GM23338 (cell line): ENCODE results near the gene PAIP2.
"Not testable (repeated sequence)": the region's sequence is repeated elsewhere in the genome, so short reads cannot be mapped to it uniquely, and the experiment has no call there.

Experiments
- EZH2 ChIP-seq: fragments of 200-600 bp; sonication (generic); IDR thresholded peaks from one replicate; pipeline ENCODE4 v1.8.0; 2017; ENCODE audit warnings: antibody characterized with exemption, mild to moderate bottlenecking, low read depth; ENCODE audit not compliant: unreplicated experiment
- JUNB ChIP-seq: IDR thresholded peaks from one replicate; pipeline ENCODE4 v1.6.1; 2016; ENCODE audit warnings: antibody characterized with exemption; ENCODE audit not compliant: unreplicated experiment
- TF ChIP-seq, protein P1 (sequence below), 2 experiments: fragments of 200-600 bp in 1 of 2; sonication (generic) in 1 of 2; conservative IDR thresholded peaks; 2 replicates each; pipeline versions ENCODE4 v1.5.1 to v1.6.1; 2016 to 2017; ENCODE audit warnings: antibody characterized with exemption in 2 of 2, low read depth in 2 of 2, mild to moderate bottlenecking in 2 of 2, moderate library complexity in 1 of 2

DNA sequence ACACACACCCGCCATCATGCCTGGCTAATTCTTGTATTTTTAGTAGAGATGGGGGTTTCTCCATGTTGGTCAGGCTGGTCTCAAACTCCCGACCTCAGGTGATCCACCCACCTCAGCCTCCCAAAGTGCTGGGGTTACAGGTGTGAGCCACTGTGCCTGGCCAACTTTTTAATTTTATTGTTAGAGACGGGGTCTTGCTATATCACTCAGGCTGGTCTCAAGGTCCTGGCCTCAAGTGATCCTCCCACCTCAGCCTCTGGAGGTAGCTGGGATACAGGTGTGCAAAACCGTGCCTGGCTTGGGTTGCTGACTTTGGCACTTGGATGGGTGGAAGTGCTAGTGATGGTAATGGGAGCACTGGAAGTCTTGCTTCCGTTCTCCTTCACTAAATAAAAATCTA, 67.5 kb downstream of the PAIP2 start:
- TF ChIP-seq, protein P1, sequence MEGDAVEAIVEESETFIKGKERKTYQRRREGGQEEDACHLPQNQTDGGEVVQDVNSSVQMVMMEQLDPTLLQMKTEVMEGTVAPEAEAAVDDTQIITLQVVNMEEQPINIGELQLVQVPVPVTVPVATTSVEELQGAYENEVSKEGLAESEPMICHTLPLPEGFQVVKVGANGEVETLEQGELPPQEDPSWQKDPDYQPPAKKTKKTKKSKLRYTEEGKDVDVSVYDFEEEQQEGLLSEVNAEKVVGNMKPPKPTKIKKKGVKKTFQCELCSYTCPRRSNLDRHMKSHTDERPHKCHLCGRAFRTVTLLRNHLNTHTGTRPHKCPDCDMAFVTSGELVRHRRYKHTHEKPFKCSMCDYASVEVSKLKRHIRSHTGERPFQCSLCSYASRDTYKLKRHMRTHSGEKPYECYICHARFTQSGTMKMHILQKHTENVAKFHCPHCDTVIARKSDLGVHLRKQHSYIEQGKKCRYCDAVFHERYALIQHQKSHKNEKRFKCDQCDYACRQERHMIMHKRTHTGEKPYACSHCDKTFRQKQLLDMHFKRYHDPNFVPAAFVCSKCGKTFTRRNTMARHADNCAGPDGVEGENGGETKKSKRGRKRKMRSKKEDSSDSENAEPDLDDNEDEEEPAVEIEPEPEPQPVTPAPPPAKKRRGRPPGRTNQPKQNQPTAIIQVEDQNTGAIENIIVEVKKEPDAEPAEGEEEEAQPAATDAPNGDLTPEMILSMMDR (conservative IDR thresholded peaks at IDR 0.05; ENCODE audit: low read depth in 2 of 2): not testable (repeated sequence)
- TF ChIP-seq EZH2, JUNB: not testable (repeated sequence)
